ENCODE measurements around the gene KRT79. TPM values are rescaled to one million over a fixed set of nuclear protein-coding genes. Genes with fewer than 3 reads are reported as not detected.

Gene KRT79
- total and polyA plus RNA-seq, 2 of the 8 experiments (the other 6 are each of a cell fraction or from before 2014, with no cell fraction given): not detected

DNA sequence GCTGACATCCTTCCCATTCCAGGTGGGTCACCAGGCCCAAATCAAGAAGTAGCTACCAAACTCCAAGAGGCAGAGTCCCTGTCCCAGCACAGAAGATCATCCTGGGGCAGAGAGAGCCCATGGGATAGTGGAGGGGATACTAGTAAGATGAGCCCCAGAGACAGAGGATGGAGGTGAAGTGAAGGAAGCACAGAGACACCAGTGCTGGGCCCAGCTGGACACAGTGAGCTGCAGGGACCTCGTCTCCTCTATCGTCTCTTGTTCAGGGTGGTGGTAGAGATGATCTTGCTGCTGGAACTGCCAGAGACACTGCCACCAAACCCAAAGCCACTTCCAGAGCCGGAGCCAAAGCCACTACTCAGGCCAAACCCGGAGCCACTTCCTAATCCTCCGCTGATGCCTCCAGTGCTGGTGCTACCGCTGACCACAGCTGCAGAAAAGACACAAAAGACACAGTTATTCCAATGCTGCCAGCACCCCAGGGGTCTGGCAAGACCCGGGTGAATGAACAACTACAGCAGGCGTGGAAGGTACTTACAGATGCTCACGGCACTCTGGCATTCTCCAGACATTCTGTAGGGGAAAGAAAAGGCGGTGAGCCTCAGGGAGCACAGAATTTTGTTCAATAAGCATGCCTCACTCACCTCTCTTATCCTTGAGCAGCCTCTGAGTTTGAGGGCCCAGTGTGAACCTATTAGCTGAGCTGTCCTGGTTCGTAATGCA lies 27.1 kb downstream of the KRT79 start (continued):
- TF ChIP-seq, protein P1, sequence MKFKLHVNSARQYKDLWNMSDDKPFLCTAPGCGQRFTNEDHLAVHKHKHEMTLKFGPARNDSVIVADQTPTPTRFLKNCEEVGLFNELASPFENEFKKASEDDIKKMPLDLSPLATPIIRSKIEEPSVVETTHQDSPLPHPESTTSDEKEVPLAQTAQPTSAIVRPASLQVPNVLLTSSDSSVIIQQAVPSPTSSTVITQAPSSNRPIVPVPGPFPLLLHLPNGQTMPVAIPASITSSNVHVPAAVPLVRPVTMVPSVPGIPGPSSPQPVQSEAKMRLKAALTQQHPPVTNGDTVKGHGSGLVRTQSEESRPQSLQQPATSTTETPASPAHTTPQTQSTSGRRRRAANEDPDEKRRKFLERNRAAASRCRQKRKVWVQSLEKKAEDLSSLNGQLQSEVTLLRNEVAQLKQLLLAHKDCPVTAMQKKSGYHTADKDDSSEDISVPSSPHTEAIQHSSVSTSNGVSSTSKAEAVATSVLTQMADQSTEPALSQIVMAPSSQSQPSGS (IDR thresholded peaks at IDR 0.05; ENCODE audit: low read length): no peak
- TF ChIP-seq PHF8 (conservative IDR thresholded peaks at IDR 0.05; ENCODE audit: low read depth, low read length) (no peak), ASH2L (IDR thresholded peaks at IDR 0.05; ENCODE audit: low read length) (no peak), SAP30 (IDR thresholded peaks at IDR 0.05; ENCODE audit: insufficient read depth, insufficient replicate concordance, low read length) (no peak), GABPA (IDR thresholded peaks at IDR 0.05; ENCODE audit: borderline replicate concordance, insufficient read depth, low read length) (no peak), RBBP5 (IDR thresholded peaks at IDR 0.05; ENCODE audit: borderline replicate concordance, low read depth, low read length) (no peak), KDM1A (IDR thresholded peaks at IDR 0.05; ENCODE audit: borderline replicate concordance, low read length) (no peak), ATF3 (IDR thresholded peaks at IDR 0.05; ENCODE audit: insufficient read depth, low read depth, low read length) (no peak), KDM5A (IDR thresholded peaks at IDR 0.05; ENCODE audit: low read length) (no peak), RXRA (IDR thresholded peaks at IDR 0.05; ENCODE audit: insufficient read depth, low read depth, low read length) (no peak), BACH1 (IDR thresholded peaks at IDR 0.05; ENCODE audit: low read length) (no peak)

Measured in H1 (cell line).